H9 (cell line): ENCODE measurements around the gene SLC12A6. TPM values are rescaled to one million over a fixed set of nuclear protein-coding genes. Genes with fewer than 3 reads are reported as not detected.

Experiments
- DNase-seq: peaks from one replicate; pipeline ENCODE4 v3.0.0-alpha.2; 2017
- H2AFZ ChIP-seq: one replicate; pipeline ENCODE4 v1.6.1; 2013; ENCODE audit warnings: mild to moderate bottlenecking, low read length, control low read depth, moderate library complexity
- H2AK5ac ChIP-seq: 2 replicates; pipeline ENCODE4 v1.6.1; 2013; ENCODE audit warnings: low read length, control low read depth, mixed read lengths; ENCODE audit not compliant: insufficient read length
- H2BK120ac ChIP-seq: one replicate; pipeline ENCODE4 v1.6.1; 2013; ENCODE audit warnings: low read depth, mild to moderate bottlenecking, low read length, control low read depth, inconsistent platforms; ENCODE audit not compliant: poor library complexity, severe bottlenecking
- H2BK12ac ChIP-seq: 2 replicates; pipeline ENCODE4 v1.6.1; 2013; ENCODE audit warnings: low read length, control low read depth, mixed read lengths, low read depth; ENCODE audit not compliant: insufficient read length
- H2BK15ac ChIP-seq: 2 replicates; pipeline ENCODE4 v1.6.1; 2013; ENCODE audit warnings: low read depth, low read length, control low read depth
- H2BK20ac ChIP-seq: one replicate; pipeline ENCODE4 v1.6.1; 2013; ENCODE audit warnings: low read depth, mild to moderate bottlenecking, low read length, control low read depth, inconsistent platforms; ENCODE audit not compliant: poor library complexity, severe bottlenecking
- H2BK5ac ChIP-seq: 2 replicates; pipeline ENCODE4 v1.6.1; 2013; ENCODE audit warnings: low read length, control low read depth, mixed read lengths; ENCODE audit not compliant: insufficient read length
- H3K14ac ChIP-seq: 2 replicates; pipeline ENCODE4 v1.6.1; 2013; ENCODE audit warnings: low read length, control low read depth; ENCODE audit not compliant: insufficient read depth
- H3K18ac ChIP-seq: 2 replicates; pipeline ENCODE4 v1.6.1; 2013; ENCODE audit warnings: low read depth, mild to moderate bottlenecking, mixed read lengths, low read length, control low read depth; ENCODE audit not compliant: insufficient read length
- H3K23ac ChIP-seq: 2 replicates; pipeline ENCODE4 v1.6.1; 2013; ENCODE audit warnings: low read length, control low read depth, mixed read lengths, low read depth; ENCODE audit not compliant: insufficient read length
- H3K23me2 ChIP-seq: 2 replicates; pipeline ENCODE4 v1.6.1; 2013; ENCODE audit warnings: low read depth, mild to moderate bottlenecking, mixed read lengths, low read length, control low read depth; ENCODE audit not compliant: insufficient read length, poor library complexity, severe bottlenecking
- H3K27ac ChIP-seq: 2 replicates; pipeline ENCODE4 v1.5.1; 2013; ENCODE audit warnings: low read length, control low read depth, mixed read lengths, low read depth; ENCODE audit not compliant: insufficient read length
- H3K27me3 ChIP-seq: 2 replicates; pipeline ENCODE4 v1.6.1; 2013; ENCODE audit warnings: low read length, control low read depth, inconsistent platforms; ENCODE audit not compliant: insufficient read depth
- H3K4ac ChIP-seq: 2 replicates; pipeline ENCODE4 v1.6.1; 2013; ENCODE audit warnings: low read depth, mild to moderate bottlenecking, control low read depth, inconsistent platforms, low read length, moderate library complexity
- H3K4me1 ChIP-seq: 2 replicates; pipeline ENCODE4 v1.6.1; 2013; ENCODE audit warnings: low read length, control low read depth, inconsistent platforms; ENCODE audit not compliant: insufficient read depth
- H3K4me2 ChIP-seq: 2 replicates; pipeline ENCODE4 v1.6.1; 2013; ENCODE audit warnings: low read length, control low read depth, mixed read lengths; ENCODE audit not compliant: insufficient read length, insufficient read depth
- H3K56ac ChIP-seq: 2 replicates; pipeline ENCODE4 v1.6.1; 2013; ENCODE audit warnings: low read depth, mild to moderate bottlenecking, mixed read lengths, low read length, control low read depth; ENCODE audit not compliant: insufficient read length
- H3K79me1 ChIP-seq: 2 replicates; pipeline ENCODE4 v1.6.1; 2013; ENCODE audit warnings: low read depth, mild to moderate bottlenecking, moderate library complexity, low read length, control low read depth, inconsistent platforms; ENCODE audit not compliant: insufficient read depth, poor library complexity, severe bottlenecking
- H3K79me2 ChIP-seq: 2 replicates; pipeline ENCODE4 v1.6.1; 2013; ENCODE audit warnings: low read length, control low read depth, inconsistent platforms; ENCODE audit not compliant: insufficient read depth
- H3K9ac ChIP-seq: 2 replicates; pipeline ENCODE4 v1.6.1; 2013; ENCODE audit warnings: low read length, control low read depth, mixed read lengths; ENCODE audit not compliant: insufficient read length; ENCODE audit errors: extremely low read depth
- H3K9me3 ChIP-seq: one replicate; pipeline ENCODE4 v1.6.1; 2013; ENCODE audit warnings: low read depth, low read length, inconsistent platforms; ENCODE audit not compliant: control insufficient read depth
- H3T11ph ChIP-seq: one replicate; pipeline ENCODE4 v1.6.1; 2013; ENCODE audit warnings: mild to moderate bottlenecking, low read length, control low read depth, inconsistent platforms
- H4K20me1 ChIP-seq: one replicate; pipeline ENCODE4 v1.6.1; 2013; ENCODE audit not compliant: control insufficient read depth, insufficient read length, insufficient read depth
- H4K5ac ChIP-seq: 2 replicates; pipeline ENCODE4 v1.6.1; 2013; ENCODE audit warnings: low read depth, mild to moderate bottlenecking, mixed read lengths, low read length, control low read depth; ENCODE audit not compliant: insufficient read length
- H4K8ac ChIP-seq: replicated peaks from 2 replicates; pipeline ENCODE4 v1.6.1; 2013; ENCODE audit warnings: low read length, control low read depth, mixed read lengths, low read depth; ENCODE audit not compliant: insufficient read length
- H4K91ac ChIP-seq: 2 replicates; pipeline ENCODE4 v1.6.1; 2013; ENCODE audit warnings: low read depth, mild to moderate bottlenecking, moderate library complexity, mixed read lengths, low read length, control low read depth; ENCODE audit not compliant: insufficient read length
- H3K27ac Mint-ChIP-seq, 3 experiments: 2 replicates in 2 of 3; 3 replicates in 1 of 3; pipeline ENCODE4 v1.8.0; 2020 to 2021; ENCODE audit warnings: mixed read lengths in 3 of 3, mild to moderate bottlenecking in 1 of 3, moderate library complexity in 1 of 3
- H3K27me3 Mint-ChIP-seq: 2 replicates; pipeline ENCODE4 v1.8.0; 2021; ENCODE audit warnings: low read depth, mild to moderate bottlenecking, moderate library complexity, mixed read lengths
- H3K36me3 Mint-ChIP-seq, 3 experiments: 2 replicates in 2 of 3; 3 replicates in 1 of 3; pipeline ENCODE4 v1.8.0; 2020 to 2021; ENCODE audit warnings: low read depth in 3 of 3, mixed read lengths in 3 of 3; ENCODE audit not compliant: insufficient read depth in 1 of 3
- H3K4me1 Mint-ChIP-seq, 2 experiments: 2 replicates each; pipeline ENCODE4 v1.8.0; 2020; ENCODE audit warnings: mixed read lengths in 2 of 2
- H3K4me3 Mint-ChIP-seq, 2 experiments: 2 replicates in 1 of 2; 3 replicates in 1 of 2; pipeline ENCODE4 v1.8.0; 2020 to 2021; ENCODE audit warnings: mild to moderate bottlenecking in 2 of 2, mixed read lengths in 2 of 2, moderate library complexity in 1 of 2
- H3K9me3 Mint-ChIP-seq, 2 experiments: 2 replicates in 1 of 2; 3 replicates in 1 of 2; pipeline ENCODE4 v1.8.0; 2020; ENCODE audit warnings: mild to moderate bottlenecking in 2 of 2, mixed read lengths in 2 of 2, moderate library complexity in 1 of 2
- CTCF ChIP-seq: fragments of 200-600 bp; sonication (generic); conservative IDR thresholded peaks from 3 replicates; pipeline ENCODE4 v1.8.0; 2021; ENCODE audit warnings: antibody characterized with exemption, mild to moderate bottlenecking
- WGBS: extraction: QIAGEN DNeasy Blood & Tissue Kit; methylation state at CpG from one replicate; pipeline ENCODE4 v1.1.7; 2013; ENCODE audit warnings: missing lambda C conversion rate, low lambda C conversion rate, mixed read lengths; ENCODE audit not compliant: insufficient read length; ENCODE audit errors: extremely low coverage; 5-methylcytosine and 5-hydroxymethylcytosine counted together
- total RNA-seq: library from RNA; stranded (reverse); gene quantifications from 2 replicates; pipeline ENCODE4 v1.2.1, GENCODE V29; 2021

Gene SLC12A6
- total RNA-seq, 1 experiment from 2014 or later = 11.1 TPM

DNA sequence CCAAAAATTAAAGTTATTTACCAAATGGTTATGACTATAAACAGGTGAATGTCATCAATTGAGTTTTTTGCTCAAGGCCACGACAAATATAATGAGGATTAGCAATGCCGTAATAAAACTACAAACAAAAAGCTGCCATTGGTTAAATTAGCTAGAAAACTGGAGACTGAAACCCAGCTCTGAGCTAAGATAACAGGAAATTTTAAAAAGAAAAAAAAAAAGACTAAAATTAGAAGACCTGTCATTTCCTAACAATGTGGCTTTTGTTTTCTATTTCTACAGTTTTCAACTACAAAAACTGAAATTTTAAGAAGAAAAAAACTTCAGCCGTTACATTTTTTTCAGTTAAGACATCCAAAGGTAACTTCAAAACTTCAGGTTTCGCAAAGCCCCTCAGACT, 9.7 kb downstream of the SLC12A6 start:
- H3K4me1 Mint-ChIP-seq = no peaks in the 10 kb centered on the region
- Histone ChIP-seq H3K9ac (no peak overlapping the region), H3K9me3 (no peaks in the 10 kb centered on the region), H4K20me1 (no peaks in the 10 kb centered on the region), H3K18ac (no peak overlapping the region), H2BK20ac (no peak overlapping the region), H4K91ac (no peak overlapping the region), H3K79me2 (no peaks in the 10 kb centered on the region), H2AFZ (no peak overlapping the region), H3K4me2 (no peak overlapping the region), H2BK12ac (no peak overlapping the region), H3K4ac (no peak overlapping the region), H3K23ac (no peak overlapping the region), H3K56ac (no peak overlapping the region), H2BK120ac (no peak overlapping the region), H3K27ac (no peak overlapping the region), H2BK5ac (no peak overlapping the region), H3K23me2 (no peaks in the 10 kb centered on the region), H3K79me1 (no peaks in the 10 kb centered on the region), H3T11ph (no peak overlapping the region), H4K8ac (no peak overlapping the region), H4K5ac (no peak overlapping the region), H2BK15ac (no peak overlapping the region), H3K27me3 (no peaks in the 10 kb centered on the region), H2AK5ac (no peak overlapping the region), H3K14ac (no peak overlapping the region), H3K4me1 (no peaks in the 10 kb centered on the region)
- TF ChIP-seq CTCF = no peak
- peaks cover 2% of the 10 kb centered on the region in 2 experiments; a peak in 3 of 5 replicates for H3K9me3 Mint-ChIP-seq
- no peak overlapping the region for H3K27ac Mint-ChIP-seq
- H3K27me3 Mint-ChIP-seq = no peaks in the 10 kb centered on the region; the same call in 1 of the 2 replicates
- peaks cover 0 to 3% (median 0%) of the 10 kb centered on the region in 3 experiments; a peak in 2 of 7 replicates for H3K36me3 Mint-ChIP-seq
- no peak overlapping the region for H3K4me3 Mint-ChIP-seq
- DNase-seq = no peak
- WGBS = no CpG with 5 or more reads among the region's 4 CpGs
